Breast epithelium (tissue), 3 donors: ENCODE results near the gene MROH2A.

Source experiments
- CTCF ChIP-seq, 3 donors: fragments of 450-650 bp; IDR thresholded peaks; one replicate each; pipeline ENCODE4 v1.5.1; 2016 to 2017; ENCODE audit warnings: antibody characterized with exemption in 3 of 3, mild to moderate bottlenecking in 3 of 3, moderate library complexity in 3 of 3
- POLR2AphosphoS5 ChIP-seq, 3 donors: sonication (generic); formaldehyde crosslinking; IDR thresholded peaks; one replicate each; pipeline ENCODE4 v1.6.1; 2017; ENCODE audit warnings: antibody characterized with exemption in 3 of 3

- TF ChIP-seq CTCF (IDR thresholded peaks at IDR 0.05), result no peak
- TF ChIP-seq POLR2AphosphoS5 (IDR thresholded peaks at IDR 0.05), result no peak
Observed at GRCh38 chr2:233813236-233814055, 35.3 kb downstream of the MROH2A start.
